A549 (cell line): Measurements from ENCODE around the gene HLCS. TPM values are rescaled to one million over a fixed set of nuclear protein-coding genes. Genes with fewer than 3 reads are reported as not detected.

ENCODE experiments used
- ATAC-seq, 2 experiments: fragments of 200-7000 bp in 1 of 2; fragments of >200 bp in 1 of 2; cut with Nextera tagmentation in 1 of 2; cut with Tn5 transposase in 1 of 2; 3 replicates each; pipeline versions ENCODE4 v1.8.0 to v1.9.1; 2018 to 2020; ENCODE audit warnings: mild to moderate bottlenecking in 1 of 2, moderate library complexity in 1 of 2
- CTCF ChIA-PET: fragments of 300-600 bp; sonication (Branson Sonifier 250); formaldehyde crosslinking; extraction: SDS; loops from one replicate; lab custom pipeline; 2021; ENCODE audit warnings: antibody characterized with exemption, inconsistent platforms; lab: Yijun Ruan, JAX
- POLR2A ChIA-PET: fragments of 350-600 bp; formaldehyde crosslinking; extraction: SDS; loops from one replicate; lab custom pipeline; 2021; ENCODE audit warnings: antibody characterized with exemption, inconsistent platforms; lab: Yijun Ruan, JAX
- DNase-seq, 2 experiments: peaks; one replicate each; pipeline versions ENCODE4 v3.0.0 to v3.0.0-alpha.2; 2011 to 2016; ENCODE audit warnings: low read depth in 1 of 2, low spot score in 1 of 2
- FAIRE-seq: peaks from 2 replicates; lab custom pipeline; 2011; peaks lifted over from hg19 to GRCh38; lab: Jason Lieb, UNC
- H3K27ac ChIP-seq, 2 experiments: fragments of >200 bp; sonication (Bioruptor Twin); formaldehyde crosslinking; 3 replicates each; pipeline ENCODE4 v1.5.1; 2016 to 2017
- H3K4me1 ChIP-seq: fragments of >200 bp; sonication (Bioruptor Twin); formaldehyde crosslinking; 3 replicates; pipeline ENCODE4 v1.6.1; 2016
- H3K4me2 ChIP-seq: fragments of >200 bp; sonication (Bioruptor Twin); formaldehyde crosslinking; 3 replicates; pipeline ENCODE4 v1.6.1; 2016
- H3K4me3 ChIP-seq: fragments of >200 bp; sonication (Bioruptor Twin); formaldehyde crosslinking; 3 replicates; pipeline ENCODE4 v1.5.1; 2016
- H3K9me3 ChIP-seq: fragments of >200 bp; sonication (Bioruptor Twin); formaldehyde crosslinking; 3 replicates; pipeline ENCODE4 v1.6.1; 2016
- CHD4 ChIP-seq: fragments of 200-600 bp; sonication (generic); IDR thresholded peaks from 2 replicates; pipeline ENCODE4 v1.6.1; 2016; ENCODE audit warnings: antibody characterized with exemption, mild to moderate bottlenecking, borderline replicate concordance
- EP300 ChIP-seq, 2 experiments: fragments of >200 bp; sonication (Bioruptor Twin); formaldehyde crosslinking; IDR thresholded peaks; 2 replicates in 1 of 2; 3 replicates in 1 of 2; pipeline ENCODE4 v1.6.1; 2016 to 2017
- ESRRA ChIP-seq: fragments of 150-350 bp; IDR thresholded peaks from 2 replicates; pipeline ENCODE4 v1.6.1; 2014; ENCODE audit warnings: mild to moderate bottlenecking, low read length, borderline replicate concordance
- FOSL2 ChIP-seq, 2 experiments: fragments of 450-650 bp in 1 of 2; fragments of >200 bp in 1 of 2; sonication (Bioruptor Twin) in 1 of 2; formaldehyde crosslinking; IDR thresholded peaks; 2 replicates each; pipeline versions ENCODE4 v1.5.0 to v1.6.1; 2016 to 2020; ENCODE audit warnings: mild to moderate bottlenecking in 1 of 2, moderate library complexity in 1 of 2
- FOXS1 ChIP-seq: fragments of 250-450 bp; sonication (Bioruptor Pico); IDR thresholded peaks from 2 replicates; pipeline ENCODE4 v1.5.0; 2020; ENCODE audit warnings: mild to moderate bottlenecking, moderate library complexity
- HDAC2 ChIP-seq: fragments of 200-600 bp; sonication (generic); IDR thresholded peaks from 2 replicates; pipeline ENCODE4 v1.6.1; 2016
- HEYL ChIP-seq: fragments of 250-450 bp; sonication (Bioruptor Pico); IDR thresholded peaks from 2 replicates; pipeline ENCODE4 v1.8.0; 2021; ENCODE audit warnings: mild to moderate bottlenecking, moderate library complexity
- HOXA7 ChIP-seq: fragments of 250-450 bp; sonication (Bioruptor Pico); IDR thresholded peaks from 2 replicates; pipeline ENCODE4 v1.5.0; 2020; ENCODE audit warnings: mild to moderate bottlenecking, moderate library complexity
- HOXB13 ChIP-seq: fragments of 250-450 bp; sonication (Bioruptor Pico); IDR thresholded peaks from 2 replicates; pipeline ENCODE4 v1.5.0; 2020; ENCODE audit warnings: low read depth, mild to moderate bottlenecking, moderate library complexity
- HOXB5 ChIP-seq: fragments of 250-450 bp; sonication (Bioruptor Pico); IDR thresholded peaks from 2 replicates; pipeline ENCODE4 v1.5.0; 2020; ENCODE audit warnings: mild to moderate bottlenecking, moderate library complexity
- JUN ChIP-seq, 2 experiments: fragments of >200 bp; sonication (Bioruptor Twin); formaldehyde crosslinking; IDR thresholded peaks; 2 replicates in 1 of 2; 3 replicates in 1 of 2; pipeline ENCODE4 v1.6.1; 2016 to 2017
- MAFK ChIP-seq: fragments of 450-650 bp; IDR thresholded peaks from 2 replicates; pipeline ENCODE4 v1.6.1; 2014; ENCODE audit not compliant: partially characterized antibody
- MAX ChIP-seq: IDR thresholded peaks from 2 replicates; pipeline ENCODE4 v1.6.1; 2012
- MYC ChIP-seq: IDR thresholded peaks from 2 replicates; pipeline ENCODE4 v1.6.1; 2012; ENCODE audit warnings: mild to moderate bottlenecking, inconsistent platforms, low read length, improper control_type of control experiment, borderline replicate concordance
- NFE2L2 ChIP-seq: fragments of 150-350 bp; conservative IDR thresholded peaks from 2 replicates; pipeline ENCODE4 v1.6.1; 2014; ENCODE audit warnings: low read length
- NPAS2 ChIP-seq: fragments of 250-450 bp; sonication (Bioruptor Pico); IDR thresholded peaks from 2 replicates; pipeline ENCODE4 v1.8.0; 2022; ENCODE audit warnings: mild to moderate bottlenecking, moderate library complexity, borderline replicate concordance
- POLR2A ChIP-seq: IDR thresholded peaks from 2 replicates; pipeline ENCODE4 v1.6.1; 2012; ENCODE audit warnings: mild to moderate bottlenecking, low read length
- RAD21 ChIP-seq, 2 experiments: fragments of >200 bp in 1 of 2; sonication (Bioruptor Twin) in 1 of 2; formaldehyde crosslinking in 1 of 2; IDR thresholded peaks in 1 of 2; conservative IDR thresholded peaks in 1 of 2; 2 replicates in 1 of 2; 3 replicates in 1 of 2; pipeline ENCODE4 v1.6.1; 2012 to 2018; ENCODE audit warnings: inconsistent platforms in 1 of 2
- RARB ChIP-seq: fragments of 250-450 bp; sonication (Bioruptor Pico); IDR thresholded peaks from 2 replicates; pipeline ENCODE4 v1.8.0; 2021; ENCODE audit warnings: mild to moderate bottlenecking, moderate library complexity
- RNF2 ChIP-seq: fragments of 200-600 bp; sonication (generic); IDR thresholded peaks from 2 replicates; pipeline ENCODE4 v1.6.1; 2016; ENCODE audit warnings: low read depth, mild to moderate bottlenecking, antibody characterized with exemption, moderate library complexity, borderline replicate concordance
- SMC3 ChIP-seq: fragments of >200 bp; sonication (Bioruptor Twin); formaldehyde crosslinking; IDR thresholded peaks from 3 replicates; pipeline ENCODE4 v1.6.1; 2018; ENCODE audit warnings: inconsistent platforms
- SREBF2 ChIP-seq: fragments of 450-650 bp; IDR thresholded peaks from 2 replicates; pipeline ENCODE4 v1.6.1; 2014; ENCODE audit warnings: mild to moderate bottlenecking, moderate library complexity
- TFCP2L1 ChIP-seq: fragments of 250-450 bp; sonication (Bioruptor Pico); IDR thresholded peaks from 2 replicates; pipeline ENCODE4 v1.5.0; 2021; ENCODE audit warnings: mild to moderate bottlenecking
- TP53 ChIP-seq: fragments of 250-450 bp; sonication (Bioruptor Pico); IDR thresholded peaks from 2 replicates; pipeline ENCODE4 v1.5.0; 2021; ENCODE audit warnings: mild to moderate bottlenecking, moderate library complexity
- USF2 ChIP-seq: fragments of 450-650 bp; IDR thresholded peaks from 2 replicates; pipeline ENCODE4 v1.6.1; 2014; ENCODE audit warnings: antibody characterized with exemption
- ZC3H11A ChIP-seq: fragments of 450-650 bp; IDR thresholded peaks from 2 replicates; pipeline ENCODE4 v1.6.1; 2014; ENCODE audit warnings: antibody characterized with exemption, mild to moderate bottlenecking
- ZSCAN20 ChIP-seq: fragments of 250-450 bp; sonication (Bioruptor Pico); IDR thresholded peaks from 2 replicates; pipeline ENCODE4 v1.8.0; 2022; ENCODE audit warnings: mild to moderate bottlenecking, moderate library complexity
- WGBS: methylation state at CpG from one replicate; pipeline ENCODE4 v1.1.6; 2017; ENCODE audit errors: missing lambda C conversion rate; 5-methylcytosine and 5-hydroxymethylcytosine counted together
- polyA plus RNA-seq, 4 experiments: library from polyadenylated mRNA; depleted of rRNA in 3 of 4; stranded (reverse); fragments of >200 nt; fragmentation: RNase III in 1 of 4; extraction: RNeasy Plus Mini Kit Qiagen cat#74134 plus additional on column Dnase treatment in 1 of 4; gene quantifications; 2 replicates in 3 of 4; 3 replicates in 1 of 4; pipeline ENCODE4 v1.2.3, GENCODE V29; 2011 to 2017
- TF ChIP-seq, protein P1 (sequence below): IDR thresholded peaks from 2 replicates; pipeline ENCODE4 v1.6.1; 2012
- TF ChIP-seq, protein P2 (sequence below): fragments of >200 bp; sonication (Bioruptor Twin); formaldehyde crosslinking; IDR thresholded peaks from 3 replicates; pipeline ENCODE4 v1.5.1; 2016

Gene HLCS
- polyA plus RNA-seq, 2 of the 4 experiments (the other 2 are of a cell fraction), result 8.4 to 24.3 TPM

GRCh38 chr21:36744190-36744559, 222.3 kb downstream of the HLCS start:
- ChIA-PET CTCF (interaction anchor here (1.0 kb wide), 1 partner anchor 110 kb away, joined by 3 read pairs; no protein-coding TSS in a partner anchor), POLR2A (interaction anchor here (0.6 kb wide), 1 partner anchor 314 kb away, joined by 4 read pairs; no protein-coding TSS in a partner anchor)
- H3K4me3 ChIP-seq, result no peak overlapping the region
- ATAC-seq (no peak), FAIRE-seq (no peak), DNase-seq (no peak)
- whole genome bisulfite sequencing, result 79% methylated on average over 2 of the region's 3 CpGs
- peak overlapping the region in 1 of 2 experiments; percentile 21; a peak in 1 of 6 replicates for H3K27ac ChIP-seq
- peaks cover 5% of the 10 kb centered on the region; the same call in 1 of the 3 replicates for H3K4me1 ChIP-seq
- no peaks in the 10 kb centered on the region for H3K9me3 ChIP-seq
- TF ChIP-seq HDAC2 (no peak), TP53 (no peak), HOXB5 (CRISPR knock-in tag) (no peak), EP300 (IDR thresholded peaks at IDR 0.05) (no peak), NPAS2 (no peak), MYC (no peak), USF2 (no peak), ESRRA (no peak), RAD21 (conservative IDR thresholded peaks at IDR 0.05 in 1 of 2, IDR thresholded peaks at IDR 0.05 in 1 of 2) (no peak), ZSCAN20 (CRISPR knock-in tag) (no peak), CHD4 (no peak)
- TF ChIP-seq, protein P1, sequence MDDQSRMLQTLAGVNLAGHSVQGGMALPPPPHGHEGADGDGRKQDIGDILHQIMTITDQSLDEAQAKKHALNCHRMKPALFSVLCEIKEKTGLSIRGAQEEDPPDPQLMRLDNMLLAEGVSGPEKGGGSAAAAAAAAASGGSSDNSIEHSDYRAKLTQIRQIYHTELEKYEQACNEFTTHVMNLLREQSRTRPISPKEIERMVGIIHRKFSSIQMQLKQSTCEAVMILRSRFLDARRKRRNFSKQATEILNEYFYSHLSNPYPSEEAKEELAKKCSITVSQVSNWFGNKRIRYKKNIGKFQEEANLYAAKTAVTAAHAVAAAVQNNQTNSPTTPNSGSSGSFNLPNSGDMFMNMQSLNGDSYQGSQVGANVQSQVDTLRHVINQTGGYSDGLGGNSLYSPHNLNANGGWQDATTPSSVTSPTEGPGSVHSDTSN, result no peak
- H3K4me2 ChIP-seq, result no peak overlapping the region

DNA sequence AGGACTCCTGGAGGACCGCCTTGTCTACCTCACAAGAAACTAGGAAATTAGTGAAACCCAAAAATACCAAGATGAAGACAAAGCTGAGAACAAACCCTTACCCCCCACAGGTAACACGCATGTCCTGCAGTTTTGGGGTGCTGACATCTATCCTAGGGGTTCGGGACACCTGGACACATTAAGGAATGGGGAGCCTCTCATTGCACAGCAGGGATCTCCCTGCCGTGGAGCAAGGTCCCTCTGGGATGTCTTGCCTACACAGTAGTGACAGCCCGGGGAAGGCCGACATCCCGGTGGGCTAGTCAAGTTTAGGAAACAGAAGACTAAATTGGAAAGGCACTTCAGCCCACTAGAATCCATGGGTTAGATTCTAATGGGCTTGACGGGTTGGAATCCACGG, 223.0 kb downstream of the HLCS start:
- WGBS, result 97% methylated on average over 9 of the region's 9 CpGs
- CTCF ChIA-PET, result interaction anchor here (0.9 to 1.3 kb wide), 2 partner anchors 10 to 185 kb away, joined by 3 to 4 read pairs; no protein-coding TSS in a partner anchor

More for the DNA sequence above, 223.0 kb downstream of the HLCS start:
- no peak for TF ChIP-seq ZC3H11A
- TF ChIP-seq SREBF2, result no peak
- TF ChIP-seq TP53, result no peak
- TF ChIP-seq MAX, result no peak
- no peak for TF ChIP-seq HOXA7 (CRISPR knock-in tag)
- TF ChIP-seq TFCP2L1 (CRISPR knock-in tag), result no peak
- TF ChIP-seq FOSL2 (IDR thresholded peaks at IDR 0.05), result no peak
- TF ChIP-seq FOSL2 (CRISPR knock-in tag; IDR thresholded peaks at IDR 0.05), result no peak
- TF ChIP-seq HOXB13 (CRISPR knock-in tag), result no peak
- TF ChIP-seq, protein P2, sequence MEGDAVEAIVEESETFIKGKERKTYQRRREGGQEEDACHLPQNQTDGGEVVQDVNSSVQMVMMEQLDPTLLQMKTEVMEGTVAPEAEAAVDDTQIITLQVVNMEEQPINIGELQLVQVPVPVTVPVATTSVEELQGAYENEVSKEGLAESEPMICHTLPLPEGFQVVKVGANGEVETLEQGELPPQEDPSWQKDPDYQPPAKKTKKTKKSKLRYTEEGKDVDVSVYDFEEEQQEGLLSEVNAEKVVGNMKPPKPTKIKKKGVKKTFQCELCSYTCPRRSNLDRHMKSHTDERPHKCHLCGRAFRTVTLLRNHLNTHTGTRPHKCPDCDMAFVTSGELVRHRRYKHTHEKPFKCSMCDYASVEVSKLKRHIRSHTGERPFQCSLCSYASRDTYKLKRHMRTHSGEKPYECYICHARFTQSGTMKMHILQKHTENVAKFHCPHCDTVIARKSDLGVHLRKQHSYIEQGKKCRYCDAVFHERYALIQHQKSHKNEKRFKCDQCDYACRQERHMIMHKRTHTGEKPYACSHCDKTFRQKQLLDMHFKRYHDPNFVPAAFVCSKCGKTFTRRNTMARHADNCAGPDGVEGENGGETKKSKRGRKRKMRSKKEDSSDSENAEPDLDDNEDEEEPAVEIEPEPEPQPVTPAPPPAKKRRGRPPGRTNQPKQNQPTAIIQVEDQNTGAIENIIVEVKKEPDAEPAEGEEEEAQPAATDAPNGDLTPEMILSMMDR, result no peak
- no peak for TF ChIP-seq JUN (IDR thresholded peaks at IDR 0.05)
- no peak for TF ChIP-seq POLR2A
- TF ChIP-seq HEYL (CRISPR knock-in tag), result no peak
- TF ChIP-seq RARB, result no peak
- TF ChIP-seq NFE2L2, result no peak
- TF ChIP-seq SMC3, result no peak
- TF ChIP-seq MAFK, result no peak
- no peak for TF ChIP-seq FOXS1 (CRISPR knock-in tag)
- no peak for TF ChIP-seq RNF2
- no peak for TF ChIP-seq HOXB5 (CRISPR knock-in tag)
- TF ChIP-seq, all 56 proteins: peak for 0
- Histone ChIP-seq H3K4me3 (no peak overlapping the region), H3K9me3 (no peaks in the 10 kb centered on the region), H3K4me1 (peaks cover 5% of the 10 kb centered on the region; the same call in 1 of the 3 replicates), H3K27ac (no peak overlapping the region), H3K4me2 (no peak overlapping the region)
- POLR2A ChIA-PET, result interaction anchor here (0.6 kb wide), 1 partner anchor 313 kb away, joined by 4 read pairs; no protein-coding TSS in a partner anchor
- DNase-seq (no peak), FAIRE-seq (no peak), ATAC-seq (no peak)
